HG02938 (cell line): Measurements from ENCODE around the gene HSF5.
"Not testable (repeated sequence)": the region's sequence is repeated elsewhere in the genome, so short reads cannot be mapped to it uniquely, and the experiment has no call there.

Source experiments
- ATAC-seq: cut with Tn5 transposase; IDR thresholded peaks from one replicate; pipeline ENCODE4 v1.9.1; 2021; ENCODE audit warnings: mild to moderate bottlenecking, moderate library complexity; ENCODE audit not compliant: unreplicated experiment

HSF5 gene

GRCh38 chr17:58516644-58517377 lies 28.6 kb upstream of the HSF5 start:
- no peak for ATAC-seq

GRCh38 chr17:58515286-58515685 lies 27.1 kb upstream of the HSF5 start:
- no peak for ATAC-seq

- ATAC-seq: no peak
Measured at GRCh38 chr17:58514770-58515157, 26.6 kb upstream of the HSF5 start.

- ATAC-seq: no peak
Measured at GRCh38 chr17:58513965-58514769, 26.0 kb upstream of the HSF5 start, which contains the start of gene MTMR4. Gene MTMR4, minus strand, starts transcription at chr17:58514638. Its CDS starts 231 bp downstream, at chr17:58514407.

GRCh38 chr17:58513267-58513964 lies 25.2 kb upstream of the HSF5 start:
- no peak for ATAC-seq

- ATAC-seq: no peak
Measured at GRCh38 chr17:58510075-58510474, 21.9 kb upstream of the HSF5 start.

- ATAC-seq: no peak
Measured at GRCh38 chr17:58508341-58509067, 20.3 kb upstream of the HSF5 start.

- ATAC-seq: no peak
Measured at GRCh38 chr17:58507123-58507634, 19.0 kb upstream of the HSF5 start.

- ATAC-seq: no peak
Measured at GRCh38 chr17:58506354-58507080, 18.3 kb upstream of the HSF5 start.

- peak; percentile 80 for ATAC-seq
Measured at GRCh38 chr17:58504826-58505351, 16.7 kb upstream of the HSF5 start.

GRCh38 chr17:58503866-58504265 lies 15.7 kb upstream of the HSF5 start:
- ATAC-seq: no peak

GRCh38 chr17:58503134-58503533 lies 14.9 kb upstream of the HSF5 start:
- ATAC-seq: not testable (repeated sequence)

- ATAC-seq: no peak
Measured at GRCh38 chr17:58501451-58501850, 13.2 kb upstream of the HSF5 start.

- ATAC-seq: no peak
Measured at GRCh38 chr17:58498177-58498828, 10.1 kb upstream of the HSF5 start.

- no peak for ATAC-seq
Measured at GRCh38 chr17:58493506-58493905, 5.3 kb upstream of the HSF5 start.

GRCh38 chr17:58492238-58493121 lies 4.3 kb upstream of the HSF5 start:
- no peak for ATAC-seq

GRCh38 chr17:58491510-58492045 lies 3.4 kb upstream of the HSF5 start:
- no peak for ATAC-seq

GRCh38 chr17:58488428-58488890 lies 251 bp upstream of the HSF5 start:
- no peak for ATAC-seq
